Gastrocnemius medialis (tissue), 4 donors: ENCODE measurements around the gene BEST3.

Experiments used
- POLR2A ChIP-seq, 2 donors: fragments of 450-650 bp; IDR thresholded peaks; one replicate each; pipeline ENCODE4 v1.6.1; 2017; ENCODE audit warnings: antibody characterized with exemption in 2 of 2, mild to moderate bottlenecking in 2 of 2, moderate library complexity in 2 of 2
- TF ChIP-seq, protein P1 (sequence below), 5 experiments: fragments of 450-650 bp in 3 of 5; fragments of 200-600 bp in 2 of 5; sonication (generic) in 2 of 5; IDR thresholded peaks in 4 of 5; conservative IDR thresholded peaks in 1 of 5; 1 replicate in 4 of 5; 2 replicates in 1 of 5; pipeline ENCODE4 v1.5.1; 2016 to 2019; ENCODE audit warnings: antibody characterized with exemption in 5 of 5, mild to moderate bottlenecking in 3 of 5, moderate library complexity in 3 of 5

GRCh38 chr12:69620077-69620476 is 79.0 kb downstream of the BEST3 start:
- TF ChIP-seq, protein P1, sequence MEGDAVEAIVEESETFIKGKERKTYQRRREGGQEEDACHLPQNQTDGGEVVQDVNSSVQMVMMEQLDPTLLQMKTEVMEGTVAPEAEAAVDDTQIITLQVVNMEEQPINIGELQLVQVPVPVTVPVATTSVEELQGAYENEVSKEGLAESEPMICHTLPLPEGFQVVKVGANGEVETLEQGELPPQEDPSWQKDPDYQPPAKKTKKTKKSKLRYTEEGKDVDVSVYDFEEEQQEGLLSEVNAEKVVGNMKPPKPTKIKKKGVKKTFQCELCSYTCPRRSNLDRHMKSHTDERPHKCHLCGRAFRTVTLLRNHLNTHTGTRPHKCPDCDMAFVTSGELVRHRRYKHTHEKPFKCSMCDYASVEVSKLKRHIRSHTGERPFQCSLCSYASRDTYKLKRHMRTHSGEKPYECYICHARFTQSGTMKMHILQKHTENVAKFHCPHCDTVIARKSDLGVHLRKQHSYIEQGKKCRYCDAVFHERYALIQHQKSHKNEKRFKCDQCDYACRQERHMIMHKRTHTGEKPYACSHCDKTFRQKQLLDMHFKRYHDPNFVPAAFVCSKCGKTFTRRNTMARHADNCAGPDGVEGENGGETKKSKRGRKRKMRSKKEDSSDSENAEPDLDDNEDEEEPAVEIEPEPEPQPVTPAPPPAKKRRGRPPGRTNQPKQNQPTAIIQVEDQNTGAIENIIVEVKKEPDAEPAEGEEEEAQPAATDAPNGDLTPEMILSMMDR (IDR thresholded peaks at IDR 0.05 in 4 of 5, conservative IDR thresholded peaks at IDR 0.05 in 1 of 5): no peak
- TF ChIP-seq POLR2A (IDR thresholded peaks at IDR 0.05): no peak
